ENCODE results near the gene UTF1. TPM values are rescaled to one million over a fixed set of nuclear protein-coding genes. Genes with fewer than 3 reads are reported as not detected.

UTF1 gene
- total RNA-seq, 2 donors from 2014 or later, result 1.5 TPM; not detected in 1

- no peak for DNase-seq
- no peaks in the 10 kb centered on the region for H3K4me1 Mint-ChIP-seq
- H3K27me3 ChIP-seq (ENCODE audit: control insufficient read depth, insufficient read depth, low read length, poor library complexity, severe bottlenecking), result no peaks in the 10 kb centered on the region
- TF ChIP-seq CTCF (conservative IDR thresholded peaks at IDR 0.05), result no peak
- H3K27ac ChIP-seq (ENCODE audit: low read depth, low read length), result no peak overlapping the region
- no peak overlapping the region for H3K27ac Mint-ChIP-seq
- H3K36me3 Mint-ChIP-seq (ENCODE audit: low read depth), result peaks cover 1% of the 10 kb centered on the region
- peaks cover 19% of the 10 kb centered on the region for H3K9me3 Mint-ChIP-seq
- H3K4me3 ChIP-seq (ENCODE audit: low read length), result no peak overlapping the region
- H3K36me3 ChIP-seq (ENCODE audit: control insufficient read depth, insufficient read depth, low read length), result no peaks in the 10 kb centered on the region
- H3K4me3 Mint-ChIP-seq, result no peak overlapping the region
- WGBS, 2 experiments (ENCODE audit: insufficient coverage in 1 of 2, insufficient read length in 1 of 2), result 96 to 100% methylated on average over 1 to 3 of the region's 4 CpGs
- H3K9me3 ChIP-seq (ENCODE audit: control insufficient read depth, low read length), result no peaks in the 10 kb centered on the region
- peaks cover 1% of the 10 kb centered on the region for H3K27me3 Mint-ChIP-seq (ENCODE audit: insufficient read depth)
- no peaks in the 10 kb centered on the region for H3K4me1 ChIP-seq (ENCODE audit: control insufficient read depth, insufficient read depth, low read length)
- H3K9ac ChIP-seq (ENCODE audit: extremely low read depth, low read length, poor library complexity, severe bottlenecking), result no peak overlapping the region
These were observed 35.9 kb upstream of the UTF1 start for GRCh38 chr10:133194151-133194550.

GRCh38 chr10:133195096-133195495 lies 34.9 kb upstream of the UTF1 start:
- Histone ChIP-seq H3K4me3 (ENCODE audit: low read length) (no peak overlapping the region), H3K27me3 (ENCODE audit: control insufficient read depth, insufficient read depth, low read length, poor library complexity, severe bottlenecking) (no peaks in the 10 kb centered on the region), H3K27ac (ENCODE audit: low read depth, low read length) (no peak overlapping the region), H3K4me1 (ENCODE audit: control insufficient read depth, insufficient read depth, low read length) (no peaks in the 10 kb centered on the region), H3K36me3 (ENCODE audit: control insufficient read depth, insufficient read depth, low read length) (no peaks in the 10 kb centered on the region), H3K9ac (ENCODE audit: extremely low read depth, low read length, poor library complexity, severe bottlenecking) (no peak overlapping the region), H3K9me3 (ENCODE audit: control insufficient read depth, low read length) (no peaks in the 10 kb centered on the region)
- H3K9me3 Mint-ChIP-seq, result peaks cover 19% of the 10 kb centered on the region
- H3K36me3 Mint-ChIP-seq (ENCODE audit: low read depth), result peaks cover 1% of the 10 kb centered on the region
- no peak for DNase-seq
- 88% methylated on average over 13 to 19 of the region's 19 CpGs for WGBS, 2 experiments (ENCODE audit: insufficient coverage in 1 of 2, insufficient read length in 1 of 2)
- no peak overlapping the region for H3K4me3 Mint-ChIP-seq
- H3K27ac Mint-ChIP-seq, result no peak overlapping the region
- no peak for TF ChIP-seq CTCF (conservative IDR thresholded peaks at IDR 0.05)
- no peaks in the 10 kb centered on the region for H3K4me1 Mint-ChIP-seq
- H3K27me3 Mint-ChIP-seq (ENCODE audit: insufficient read depth), result peaks cover 1% of the 10 kb centered on the region

- H3K27me3 Mint-ChIP-seq (ENCODE audit: insufficient read depth), result peaks cover 1% of the 10 kb centered on the region
- peaks cover 19% of the 10 kb centered on the region for H3K9me3 Mint-ChIP-seq
- no peak overlapping the region for H3K4me3 Mint-ChIP-seq
- H3K9ac ChIP-seq (ENCODE audit: extremely low read depth, low read length, poor library complexity, severe bottlenecking), result no peak overlapping the region
- H3K4me1 ChIP-seq (ENCODE audit: control insufficient read depth, insufficient read depth, low read length), result no peaks in the 10 kb centered on the region
- no peaks in the 10 kb centered on the region for H3K27me3 ChIP-seq (ENCODE audit: control insufficient read depth, insufficient read depth, low read length, poor library complexity, severe bottlenecking)
- no peaks in the 10 kb centered on the region for H3K4me1 Mint-ChIP-seq
- H3K36me3 ChIP-seq (ENCODE audit: control insufficient read depth, insufficient read depth, low read length), result no peaks in the 10 kb centered on the region
- H3K4me3 ChIP-seq (ENCODE audit: low read length), result no peak overlapping the region
- 95 to 97% methylated on average over 12 to 23 of the region's 23 CpGs for WGBS, 2 experiments (ENCODE audit: insufficient coverage in 1 of 2, insufficient read length in 1 of 2)
- H3K27ac ChIP-seq (ENCODE audit: low read depth, low read length), result no peak overlapping the region
- DNase-seq, result no peak
- no peaks in the 10 kb centered on the region for H3K9me3 ChIP-seq (ENCODE audit: control insufficient read depth, low read length)
- H3K36me3 Mint-ChIP-seq (ENCODE audit: low read depth), result no peaks in the 10 kb centered on the region
- H3K27ac Mint-ChIP-seq, result no peak overlapping the region
- no peak for TF ChIP-seq CTCF (conservative IDR thresholded peaks at IDR 0.05)
These were observed 34.4 kb upstream of the UTF1 start for GRCh38 chr10:133195611-133196010.
